ENCODE measurements around the gene GABRG3.

The GABRG3 gene

DNA sequence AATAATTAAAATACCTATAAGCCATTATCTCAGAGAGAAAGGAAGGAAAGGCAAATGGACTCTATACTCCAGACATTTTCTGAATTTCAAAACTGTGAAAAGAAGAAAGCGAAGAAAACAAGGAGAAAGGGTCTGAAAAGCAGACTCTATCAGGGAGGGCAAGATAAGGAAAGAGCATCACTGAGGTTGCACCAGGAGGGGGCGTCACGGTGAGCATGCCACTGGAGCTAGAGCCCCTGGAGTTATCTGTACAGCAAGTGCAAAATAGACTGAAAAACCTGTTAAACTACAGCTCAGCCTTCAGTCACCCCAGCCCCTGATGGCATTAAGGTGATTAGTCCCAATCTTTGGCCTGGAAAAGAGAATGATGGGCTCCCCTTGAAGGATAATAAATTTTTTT lies 514.3 kb downstream of the GABRG3 start:
- TF ChIP-seq ESRRG (CRISPR knock-in tag; IDR thresholded peaks at IDR 0.05) (no peak), GLIS3 (CRISPR knock-in tag; IDR thresholded peaks at IDR 0.05) (no peak), ZFP30 (CRISPR knock-in tag; IDR thresholded peaks at IDR 0.05) (no peak), ISL1 (CRISPR knock-in tag; IDR thresholded peaks at IDR 0.05) (no peak), SNAI2 (CRISPR knock-in tag; IDR thresholded peaks at IDR 0.05) (no peak), ZC3H10 (CRISPR knock-in tag; IDR thresholded peaks at IDR 0.05) (no peak), ZNF565 (CRISPR knock-in tag; conservative IDR thresholded peaks at IDR 0.05; ENCODE audit: low read depth) (no peak), OSR1 (CRISPR knock-in tag; IDR thresholded peaks at IDR 0.05) (no peak)
- TF ChIP-seq, protein P1, sequence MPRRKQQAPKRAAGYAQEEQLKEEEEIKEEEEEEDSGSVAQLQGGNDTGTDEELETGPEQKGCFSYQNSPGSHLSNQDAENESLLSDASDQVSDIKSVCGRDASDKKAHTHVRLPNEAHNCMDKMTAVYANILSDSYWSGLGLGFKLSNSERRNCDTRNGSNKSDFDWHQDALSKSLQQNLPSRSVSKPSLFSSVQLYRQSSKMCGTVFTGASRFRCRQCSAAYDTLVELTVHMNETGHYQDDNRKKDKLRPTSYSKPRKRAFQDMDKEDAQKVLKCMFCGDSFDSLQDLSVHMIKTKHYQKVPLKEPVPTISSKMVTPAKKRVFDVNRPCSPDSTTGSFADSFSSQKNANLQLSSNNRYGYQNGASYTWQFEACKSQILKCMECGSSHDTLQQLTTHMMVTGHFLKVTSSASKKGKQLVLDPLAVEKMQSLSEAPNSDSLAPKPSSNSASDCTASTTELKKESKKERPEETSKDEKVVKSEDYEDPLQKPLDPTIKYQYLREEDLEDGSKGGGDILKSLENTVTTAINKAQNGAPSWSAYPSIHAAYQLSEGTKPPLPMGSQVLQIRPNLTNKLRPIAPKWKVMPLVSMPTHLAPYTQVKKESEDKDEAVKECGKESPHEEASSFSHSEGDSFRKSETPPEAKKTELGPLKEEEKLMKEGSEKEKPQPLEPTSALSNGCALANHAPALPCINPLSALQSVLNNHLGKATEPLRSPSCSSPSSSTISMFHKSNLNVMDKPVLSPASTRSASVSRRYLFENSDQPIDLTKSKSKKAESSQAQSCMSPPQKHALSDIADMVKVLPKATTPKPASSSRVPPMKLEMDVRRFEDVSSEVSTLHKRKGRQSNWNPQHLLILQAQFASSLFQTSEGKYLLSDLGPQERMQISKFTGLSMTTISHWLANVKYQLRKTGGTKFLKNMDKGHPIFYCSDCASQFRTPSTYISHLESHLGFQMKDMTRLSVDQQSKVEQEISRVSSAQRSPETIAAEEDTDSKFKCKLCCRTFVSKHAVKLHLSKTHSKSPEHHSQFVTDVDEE (CRISPR knock-in tag; IDR thresholded peaks at IDR 0.05): no peak
- TF ChIP-seq, protein P2, sequence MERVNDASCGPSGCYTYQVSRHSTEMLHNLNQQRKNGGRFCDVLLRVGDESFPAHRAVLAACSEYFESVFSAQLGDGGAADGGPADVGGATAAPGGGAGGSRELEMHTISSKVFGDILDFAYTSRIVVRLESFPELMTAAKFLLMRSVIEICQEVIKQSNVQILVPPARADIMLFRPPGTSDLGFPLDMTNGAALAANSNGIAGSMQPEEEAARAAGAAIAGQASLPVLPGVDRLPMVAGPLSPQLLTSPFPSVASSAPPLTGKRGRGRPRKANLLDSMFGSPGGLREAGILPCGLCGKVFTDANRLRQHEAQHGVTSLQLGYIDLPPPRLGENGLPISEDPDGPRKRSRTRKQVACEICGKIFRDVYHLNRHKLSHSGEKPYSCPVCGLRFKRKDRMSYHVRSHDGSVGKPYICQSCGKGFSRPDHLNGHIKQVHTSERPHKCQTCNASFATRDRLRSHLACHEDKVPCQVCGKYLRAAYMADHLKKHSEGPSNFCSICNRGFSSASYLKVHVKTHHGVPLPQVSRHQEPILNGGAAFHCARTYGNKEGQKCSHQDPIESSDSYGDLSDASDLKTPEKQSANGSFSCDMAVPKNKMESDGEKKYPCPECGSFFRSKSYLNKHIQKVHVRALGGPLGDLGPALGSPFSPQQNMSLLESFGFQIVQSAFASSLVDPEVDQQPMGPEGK (CRISPR knock-in tag; IDR thresholded peaks at IDR 0.05; ENCODE audit: borderline replicate concordance): no peak
- TF ChIP-seq, protein P3, sequence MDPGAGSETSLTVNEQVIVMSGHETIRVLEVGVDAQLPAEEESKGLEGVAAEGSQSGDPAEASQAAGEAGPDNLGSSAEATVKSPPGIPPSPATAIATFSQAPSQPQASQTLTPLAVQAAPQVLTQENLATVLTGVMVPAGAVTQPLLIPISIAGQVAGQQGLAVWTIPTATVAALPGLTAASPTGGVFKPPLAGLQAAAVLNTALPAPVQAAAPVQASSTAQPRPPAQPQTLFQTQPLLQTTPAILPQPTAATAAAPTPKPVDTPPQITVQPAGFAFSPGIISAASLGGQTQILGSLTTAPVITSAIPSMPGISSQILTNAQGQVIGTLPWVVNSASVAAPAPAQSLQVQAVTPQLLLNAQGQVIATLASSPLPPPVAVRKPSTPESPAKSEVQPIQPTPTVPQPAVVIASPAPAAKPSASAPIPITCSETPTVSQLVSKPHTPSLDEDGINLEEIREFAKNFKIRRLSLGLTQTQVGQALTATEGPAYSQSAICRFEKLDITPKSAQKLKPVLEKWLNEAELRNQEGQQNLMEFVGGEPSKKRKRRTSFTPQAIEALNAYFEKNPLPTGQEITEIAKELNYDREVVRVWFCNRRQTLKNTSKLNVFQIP (CRISPR knock-in tag; IDR thresholded peaks at IDR 0.05; ENCODE audit: borderline replicate concordance, low read depth): no peak
- no peak for ATAC-seq

DNA sequence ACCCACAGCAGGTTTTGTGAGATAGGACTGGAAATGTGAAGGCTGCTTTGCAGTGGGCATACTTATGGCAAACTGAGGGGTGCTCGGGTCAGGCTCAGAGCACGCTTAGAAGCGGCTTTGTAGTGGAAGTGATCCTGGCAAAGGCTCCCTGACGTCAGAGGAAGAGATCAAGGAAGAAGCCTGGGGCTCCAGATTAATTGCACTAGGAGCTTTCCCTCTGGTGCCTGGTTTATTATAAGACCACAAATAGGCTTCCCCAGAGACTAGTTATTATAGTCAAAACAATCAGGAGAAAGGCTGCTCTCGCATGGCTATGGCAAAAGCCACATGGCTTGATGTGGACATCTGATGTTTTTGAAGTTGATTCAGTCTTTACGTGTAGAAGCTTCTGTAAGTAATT lies 515.1 kb downstream of the GABRG3 start:
- TF ChIP-seq SNAI2 (CRISPR knock-in tag; IDR thresholded peaks at IDR 0.05) (no peak), ESRRG (CRISPR knock-in tag; IDR thresholded peaks at IDR 0.05) (no peak), ISL1 (CRISPR knock-in tag; IDR thresholded peaks at IDR 0.05) (no peak), TOX (CRISPR knock-in tag; IDR thresholded peaks at IDR 0.05; ENCODE audit: borderline replicate concordance) (no peak), ZNF8 (CRISPR knock-in tag; IDR thresholded peaks at IDR 0.05) (no peak), ZFP30 (CRISPR knock-in tag; IDR thresholded peaks at IDR 0.05) (no peak), ZFP3 (CRISPR knock-in tag; IDR thresholded peaks at IDR 0.05) (no peak), ZC3H10 (CRISPR knock-in tag; IDR thresholded peaks at IDR 0.05) (no peak)
- TF ChIP-seq, protein P4, sequence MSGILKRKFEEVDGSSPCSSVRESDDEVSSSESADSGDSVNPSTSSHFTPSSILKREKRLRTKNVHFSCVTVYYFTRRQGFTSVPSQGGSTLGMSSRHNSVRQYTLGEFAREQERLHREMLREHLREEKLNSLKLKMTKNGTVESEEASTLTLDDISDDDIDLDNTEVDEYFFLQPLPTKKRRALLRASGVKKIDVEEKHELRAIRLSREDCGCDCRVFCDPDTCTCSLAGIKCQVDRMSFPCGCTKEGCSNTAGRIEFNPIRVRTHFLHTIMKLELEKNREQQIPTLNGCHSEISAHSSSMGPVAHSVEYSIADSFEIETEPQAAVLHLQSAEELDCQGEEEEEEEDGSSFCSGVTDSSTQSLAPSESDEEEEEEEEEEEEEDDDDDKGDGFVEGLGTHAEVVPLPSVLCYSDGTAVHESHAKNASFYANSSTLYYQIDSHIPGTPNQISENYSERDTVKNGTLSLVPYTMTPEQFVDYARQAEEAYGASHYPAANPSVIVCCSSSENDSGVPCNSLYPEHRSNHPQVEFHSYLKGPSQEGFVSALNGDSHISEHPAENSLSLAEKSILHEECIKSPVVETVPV (CRISPR knock-in tag; IDR thresholded peaks at IDR 0.05): no peak
- TF ChIP-seq, protein P5, sequence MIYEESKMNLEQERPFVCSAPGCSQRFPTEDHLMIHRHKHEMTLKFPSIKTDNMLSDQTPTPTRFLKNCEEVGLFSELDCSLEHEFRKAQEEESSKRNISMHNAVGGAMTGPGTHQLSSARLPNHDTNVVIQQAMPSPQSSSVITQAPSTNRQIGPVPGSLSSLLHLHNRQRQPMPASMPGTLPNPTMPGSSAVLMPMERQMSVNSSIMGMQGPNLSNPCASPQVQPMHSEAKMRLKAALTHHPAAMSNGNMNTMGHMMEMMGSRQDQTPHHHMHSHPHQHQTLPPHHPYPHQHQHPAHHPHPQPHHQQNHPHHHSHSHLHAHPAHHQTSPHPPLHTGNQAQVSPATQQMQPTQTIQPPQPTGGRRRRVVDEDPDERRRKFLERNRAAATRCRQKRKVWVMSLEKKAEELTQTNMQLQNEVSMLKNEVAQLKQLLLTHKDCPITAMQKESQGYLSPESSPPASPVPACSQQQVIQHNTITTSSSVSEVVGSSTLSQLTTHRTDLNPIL (CRISPR knock-in tag; IDR thresholded peaks at IDR 0.05; ENCODE audit: low read depth): no peak
- TF ChIP-seq, protein P2 (CRISPR knock-in tag; IDR thresholded peaks at IDR 0.05; ENCODE audit: borderline replicate concordance): no peak
- ATAC-seq: no peak

DNA sequence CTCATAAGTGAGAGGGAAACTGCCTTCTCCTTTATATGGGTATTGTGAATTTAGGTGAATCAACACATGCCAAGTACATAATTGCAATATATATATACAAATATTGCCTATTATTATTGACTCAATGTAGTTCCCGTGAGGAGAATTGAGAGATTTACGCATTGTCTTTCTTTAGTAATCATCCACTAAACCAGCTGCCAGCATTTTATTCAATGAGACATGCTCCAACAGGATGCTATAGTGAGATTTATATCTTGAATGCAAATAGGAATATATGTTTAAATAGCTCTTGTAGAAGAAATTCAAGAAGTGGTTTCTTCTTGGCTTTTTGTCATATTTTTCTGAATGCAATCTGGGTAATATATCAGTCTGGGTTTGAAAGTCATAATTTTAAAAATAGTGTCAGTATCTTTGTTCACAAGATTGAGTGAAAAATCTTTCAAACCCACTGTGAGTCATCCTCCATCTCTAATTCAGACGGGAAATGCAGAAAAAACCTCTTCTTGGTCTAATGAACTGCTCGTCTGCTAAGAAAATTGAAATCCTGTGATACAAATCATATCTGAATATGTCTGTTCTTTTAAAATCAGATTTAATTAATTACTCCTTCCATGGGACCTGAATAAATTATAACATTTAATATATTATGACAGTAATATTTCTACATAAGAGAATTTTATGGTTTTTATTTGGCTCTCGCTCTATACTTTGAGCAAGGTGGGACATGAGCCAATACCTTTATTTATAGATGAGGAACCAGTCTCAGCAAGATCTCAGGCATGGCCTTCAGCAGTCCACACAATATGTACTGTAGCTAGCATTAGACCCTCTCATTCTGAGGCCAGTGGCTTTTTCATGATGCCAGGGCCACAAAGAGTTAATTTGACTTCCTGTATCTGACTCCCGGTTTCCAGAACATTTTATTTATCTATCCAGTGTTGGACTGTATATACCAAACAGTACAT lies 516.0 kb downstream of the GABRG3 start:
- no peak for ATAC-seq
- TF ChIP-seq OSR1 (CRISPR knock-in tag; IDR thresholded peaks at IDR 0.05) (no peak), CSDC2 (CRISPR knock-in tag; IDR thresholded peaks at IDR 0.05) (no peak), PPARA (CRISPR knock-in tag; IDR thresholded peaks at IDR 0.05; ENCODE audit: borderline replicate concordance) (no peak), BACH2 (CRISPR knock-in tag; IDR thresholded peaks at IDR 0.05; ENCODE audit: borderline replicate concordance) (no peak), RARB (CRISPR knock-in tag; IDR thresholded peaks at IDR 0.05) (no peak), ZNF70 (CRISPR knock-in tag; IDR thresholded peaks at IDR 0.05) (no peak), TOX (CRISPR knock-in tag; IDR thresholded peaks at IDR 0.05; ENCODE audit: borderline replicate concordance) (no peak), ZC3H10 (CRISPR knock-in tag; IDR thresholded peaks at IDR 0.05) (no peak)
- TF ChIP-seq, protein P2 (CRISPR knock-in tag; IDR thresholded peaks at IDR 0.05; ENCODE audit: borderline replicate concordance): no peak

Measured in SK-N-SH treated with all-trans-retinoic acid at 6 μM for 48 hours (cell line).